Measurements from ENCODE around the gene SYNDIG1L. TPM values are rescaled to one million over a fixed set of nuclear protein-coding genes. Genes with fewer than 3 reads are reported as not detected.

Gene SYNDIG1L
- total RNA-seq, 1 donor from 2014 or later: 0.22 TPM

- ATAC-seq (peak; percentile 30), DNase-seq (no peak)
- intact Hi-C loops (cut with micrococcal nuclease): no loop called here
These were observed 11.6 kb upstream of the SYNDIG1L start for GRCh38 chr14:74437496-74438053.

GRCh38 chr14:74434294-74434693, 8.3 kb upstream of the SYNDIG1L start:
- ATAC-seq: no peak
- intact Hi-C loops (cut with micrococcal nuclease): no loop called here
- DNase-seq: no peak

DNA sequence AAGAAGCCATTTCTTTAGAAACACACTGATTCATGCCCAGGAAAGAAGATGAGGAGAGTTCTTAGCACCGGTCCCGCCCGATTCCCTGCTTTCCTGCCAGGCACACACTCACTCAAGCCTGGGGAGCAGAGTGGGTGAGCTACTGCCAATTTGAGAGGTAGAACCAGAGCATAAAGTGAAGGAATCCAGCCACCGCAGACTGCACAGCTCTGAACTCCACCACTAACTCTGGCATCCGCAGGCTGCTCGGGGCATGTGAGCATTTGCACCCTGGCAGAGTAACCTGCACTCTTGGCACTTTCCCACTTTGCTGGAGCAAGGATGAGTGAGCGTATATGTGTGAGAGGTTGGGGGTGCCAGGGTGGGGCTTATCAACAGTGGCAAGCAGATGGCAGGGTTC, 4.0 kb upstream of the SYNDIG1L start:
- intact Hi-C loops (cut with micrococcal nuclease): no loop called here
- ATAC-seq (no peak), DNase-seq (no peak)

DNA sequence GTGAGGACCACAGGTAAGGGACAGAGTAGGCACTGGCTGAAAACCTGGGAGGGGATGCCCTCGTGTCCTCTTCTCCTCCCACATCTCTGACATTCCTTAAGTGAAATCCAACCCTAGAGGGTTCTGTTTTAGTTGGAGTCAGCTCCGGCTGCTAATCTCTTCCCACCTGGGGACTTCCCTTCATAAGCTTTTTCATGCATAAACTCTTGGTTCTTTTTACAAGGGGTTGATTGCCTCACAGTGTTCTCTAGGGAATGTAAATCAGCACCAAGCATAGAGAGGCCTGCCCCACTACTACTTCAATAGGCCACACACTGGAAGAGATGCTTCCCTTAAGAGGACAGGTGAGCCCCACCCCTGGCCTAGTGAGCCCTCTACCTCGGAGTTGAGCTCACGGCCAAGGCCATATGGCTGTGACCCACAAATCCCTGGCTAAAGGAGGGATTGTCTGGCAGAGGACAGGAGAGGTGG, 3.2 kb upstream of the SYNDIG1L start:
- ATAC-seq (no peak), DNase-seq (no peak)
- intact Hi-C loops (cut with micrococcal nuclease): no loop called here

DNA sequence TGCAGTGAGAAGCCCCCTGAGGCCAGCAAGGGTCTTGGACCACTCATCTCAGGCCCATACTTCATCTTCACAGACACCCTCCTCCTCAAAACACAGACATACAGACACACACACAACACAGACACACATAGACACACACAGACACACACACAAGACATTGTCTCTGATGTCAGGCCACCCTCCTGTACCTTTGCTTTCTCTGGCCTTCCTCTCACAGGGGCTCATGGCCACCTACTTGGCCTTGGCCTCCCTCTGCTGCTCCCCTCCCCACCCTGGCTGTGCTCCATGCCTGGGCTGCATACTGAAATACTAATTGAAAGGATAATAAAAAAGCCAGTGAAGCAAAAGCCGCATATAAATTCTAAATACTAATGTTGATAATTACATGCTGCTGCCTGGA, 1.6 kb upstream of the SYNDIG1L start:
- DNase-seq (no peak), ATAC-seq (no peak)
- intact Hi-C loops (cut with micrococcal nuclease): no loop called here

- ATAC-seq (peak; percentile 75), DNase-seq (peak; percentile 70)
- intact Hi-C loops (cut with micrococcal nuclease): no loop called here
These were observed 347 bp downstream of the SYNDIG1L start for GRCh38 chr14:74425525-74426201.

DNA sequence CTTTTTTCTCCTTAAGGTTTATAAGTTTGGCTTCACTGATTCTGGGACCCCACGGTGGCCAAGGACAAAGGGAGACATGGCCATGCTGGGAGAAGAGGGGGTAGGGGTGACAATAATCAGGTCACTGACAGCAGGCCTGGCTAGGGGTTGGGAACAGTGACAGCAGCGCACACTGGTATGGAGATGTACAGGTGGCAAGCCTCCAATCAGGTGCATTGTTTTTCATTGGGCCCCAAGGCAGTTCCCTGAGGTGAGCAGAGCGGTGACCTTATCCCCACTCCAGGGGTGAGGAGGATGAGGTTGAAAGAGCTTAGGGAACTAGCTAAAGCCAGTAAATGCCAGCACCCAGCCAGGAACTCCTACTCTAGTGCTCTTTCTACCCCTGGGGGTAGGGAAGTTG, 1.4 kb downstream of the SYNDIG1L start:
- intact Hi-C loops (cut with micrococcal nuclease): no loop called here
- DNase-seq (no peak), ATAC-seq (no peak)

DNA sequence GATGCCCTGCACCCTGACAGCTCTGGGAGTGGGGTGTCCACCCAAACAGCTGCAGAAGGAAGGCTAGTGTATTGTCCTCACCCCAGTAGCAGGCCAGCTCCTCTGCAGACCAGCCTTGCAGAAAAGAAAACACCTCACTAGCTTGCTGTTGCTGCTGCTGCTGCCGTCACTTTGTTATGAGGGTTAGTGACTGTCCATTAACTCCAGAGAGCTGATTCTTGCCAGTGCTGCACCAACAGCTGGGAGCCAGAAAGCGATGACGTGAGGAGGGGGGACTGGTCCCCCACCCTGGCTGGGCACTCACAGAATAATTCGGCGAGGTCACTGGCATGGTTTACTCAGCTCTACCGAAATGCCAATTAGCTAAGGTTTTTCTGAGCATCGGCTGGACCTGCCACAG, 2.8 kb downstream of the SYNDIG1L start:
- no peak for DNase-seq
- no peak for ATAC-seq
- intact Hi-C loops (cut with micrococcal nuclease): no loop called here

DNA sequence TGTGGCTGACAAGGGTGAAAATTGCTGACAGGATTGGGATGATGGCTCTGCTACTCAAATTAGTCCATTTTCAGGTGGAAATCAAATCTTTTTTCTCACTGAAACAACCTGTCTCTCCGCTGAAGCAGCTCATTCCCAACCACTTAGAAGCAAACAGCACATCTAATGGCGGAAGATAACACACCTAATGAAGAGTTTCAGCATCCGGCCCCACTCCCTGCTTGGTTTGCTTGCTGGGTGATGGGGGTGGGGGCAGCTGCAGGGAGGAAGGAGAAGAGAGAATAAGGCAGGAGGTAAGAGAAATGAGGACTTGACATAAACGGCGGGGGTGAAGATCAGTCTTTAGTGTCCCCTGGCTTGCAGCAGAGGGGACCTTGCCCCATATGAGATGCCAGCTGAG, 4.0 kb downstream of the SYNDIG1L start:
- intact Hi-C loops (cut with micrococcal nuclease): no loop called here
- ATAC-seq (no peak), DNase-seq (no peak)

GRCh38 chr14:74419086-74419485, 6.9 kb downstream of the SYNDIG1L start:
- no peak for DNase-seq
- intact Hi-C loops (cut with micrococcal nuclease): no loop called here
- no peak for ATAC-seq

DNA sequence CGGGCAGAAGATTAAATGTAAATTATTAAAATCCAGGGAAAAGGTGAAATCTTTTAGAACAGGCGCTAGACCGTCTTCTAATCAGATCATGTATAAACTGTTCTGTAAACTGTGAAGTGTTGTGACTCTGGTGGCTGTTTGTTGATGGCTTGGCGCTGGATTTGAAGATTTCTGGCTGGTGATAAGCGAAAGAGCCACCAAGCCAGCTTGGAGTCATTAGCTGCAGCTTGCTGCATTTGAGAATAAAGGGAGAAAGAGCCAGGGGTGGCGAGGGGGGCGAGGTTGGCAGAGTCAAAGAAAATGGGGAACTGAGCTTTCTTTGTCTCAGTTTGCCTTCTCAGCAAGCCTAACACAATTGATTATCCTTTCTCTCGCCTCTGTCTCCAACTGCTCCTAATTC, 8.0 kb downstream of the SYNDIG1L start:
- ATAC-seq (no peak), DNase-seq (no peak)
- intact Hi-C loops (cut with micrococcal nuclease): no loop called here

DNA sequence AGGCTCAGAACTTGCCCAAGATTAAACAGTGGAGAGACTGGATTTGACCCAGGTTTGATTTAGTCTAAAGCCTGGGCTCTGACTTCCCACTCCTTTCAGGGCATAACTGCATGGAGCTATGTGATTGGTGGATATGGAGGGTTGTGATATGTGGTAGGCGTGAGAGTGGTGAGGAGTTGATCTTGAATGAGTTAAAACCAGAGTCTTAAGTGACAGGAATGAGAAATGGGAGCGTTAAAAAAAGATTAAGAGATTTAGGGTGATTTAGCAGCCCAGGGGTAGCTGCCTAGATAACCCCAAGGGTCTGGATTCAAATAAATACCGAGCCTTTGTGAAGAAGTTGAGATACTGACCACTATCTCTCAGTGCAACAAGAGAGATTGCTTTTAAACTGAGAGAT, 8.4 kb downstream of the SYNDIG1L start:
- no peak for DNase-seq
- no peak for ATAC-seq
- intact Hi-C loops (cut with micrococcal nuclease): no loop called here

GRCh38 chr14:74417201-74417600, 8.8 kb downstream of the SYNDIG1L start:
- intact Hi-C loops (cut with micrococcal nuclease): no loop called here
- no peak for DNase-seq
- ATAC-seq: no peak

GRCh38 chr14:74415115-74415437, 10.9 kb downstream of the SYNDIG1L start:
- ATAC-seq: no peak
- intact Hi-C loops (cut with micrococcal nuclease): no loop called here
- DNase-seq: no peak

- DNase-seq (no peak), ATAC-seq (no peak)
- intact Hi-C loops (cut with micrococcal nuclease): no loop called here
These were observed 11.5 kb downstream of the SYNDIG1L start for GRCh38 chr14:74414403-74415114.

DNA sequence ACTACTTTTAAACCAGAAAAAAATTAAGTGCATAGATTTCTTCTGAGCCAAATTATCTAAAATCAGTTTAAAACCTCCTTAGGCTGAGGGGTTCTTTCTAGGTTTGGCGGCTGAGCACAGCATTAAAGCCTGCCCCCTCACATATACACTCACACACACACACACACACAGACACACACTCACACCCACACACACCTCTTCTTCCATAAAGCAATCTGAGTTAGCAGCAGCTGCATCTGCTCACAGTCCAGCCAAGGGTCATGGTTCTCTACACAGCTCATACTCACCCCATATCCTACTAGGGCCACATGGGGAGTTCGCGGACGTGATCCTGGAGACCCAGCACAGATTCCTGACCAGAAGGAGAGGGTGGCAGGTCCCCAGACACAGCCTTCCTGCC, 12.4 kb downstream of the SYNDIG1L start:
- ATAC-seq: no peak
- DNase-seq: no peak
- intact Hi-C loops (cut with micrococcal nuclease): no loop called here

DNA sequence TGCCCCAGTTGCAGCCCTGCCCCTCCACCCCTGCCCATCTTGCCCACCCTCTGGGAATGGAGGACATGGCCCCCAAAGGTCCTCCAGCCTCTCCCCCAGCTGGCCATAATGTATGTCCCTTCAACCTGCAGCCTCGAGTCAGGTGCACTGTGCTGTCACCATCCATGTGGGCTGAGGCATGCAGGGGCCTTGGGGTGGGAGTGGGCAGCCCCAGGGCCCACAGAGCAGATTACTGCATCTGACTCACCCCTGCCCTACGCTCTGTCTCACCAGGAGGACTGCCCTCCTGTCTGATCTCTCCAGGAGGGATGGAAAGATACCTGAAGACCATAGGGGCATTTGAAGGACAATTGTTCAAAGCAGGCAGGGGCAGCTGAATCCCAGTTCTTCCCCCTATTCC, 13.3 kb downstream of the SYNDIG1L start:
- ATAC-seq (no peak), DNase-seq (no peak)
- intact Hi-C loops (cut with micrococcal nuclease): no loop called here

DNA sequence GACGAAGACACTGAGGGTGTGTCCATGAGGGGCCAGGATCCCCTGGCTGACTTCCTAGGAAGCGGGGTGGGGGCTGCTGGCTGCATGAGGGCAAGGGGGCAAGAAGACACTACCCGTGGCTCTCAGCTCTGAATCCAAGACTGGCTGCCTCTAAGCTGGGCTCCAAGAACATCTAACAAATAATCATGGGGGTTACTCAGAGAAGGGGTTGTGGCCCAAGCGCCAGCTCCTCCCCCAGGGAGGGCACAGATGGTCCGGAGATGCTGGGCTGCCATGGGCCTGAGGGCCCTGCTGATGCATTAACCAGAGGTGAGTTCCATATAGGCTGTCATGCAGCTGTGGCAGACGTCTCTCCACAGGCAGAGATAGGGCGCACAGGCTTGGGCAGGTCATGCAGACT, 14.3 kb downstream of the SYNDIG1L start:
- ATAC-seq (no peak), DNase-seq (no peak)
- intact Hi-C loops (cut with micrococcal nuclease): no loop called here

- ATAC-seq (no peak), DNase-seq (no peak)
These were observed 16.6 kb downstream of the SYNDIG1L start for GRCh38 chr14:74409441-74409840.

DNA sequence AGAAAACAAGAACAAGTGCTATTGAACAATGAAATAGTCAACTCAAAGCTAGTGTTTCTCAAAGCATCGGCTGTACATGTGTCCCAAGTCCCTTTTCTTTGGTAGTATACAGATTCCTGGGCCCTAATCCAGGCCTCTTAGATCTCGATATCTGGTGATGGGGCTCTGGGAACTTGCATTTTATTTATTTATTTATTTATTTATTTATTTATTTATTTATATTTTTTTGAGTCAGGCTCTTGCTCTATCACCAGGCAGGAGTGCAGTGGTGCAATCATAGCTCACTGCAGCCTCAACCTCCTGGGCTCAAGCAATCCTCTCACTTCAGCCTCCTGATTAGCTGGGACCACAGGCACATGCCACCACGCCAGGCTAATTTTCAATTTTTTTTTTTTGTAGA, 17.1 kb downstream of the SYNDIG1L start:
- intact Hi-C loops (cut with micrococcal nuclease): no loop called here
- ATAC-seq (no peak), DNase-seq (no peak)

More at GRCh38 chr14:74409441-74409840, 16.6 kb downstream of the SYNDIG1L start:
- intact Hi-C loops (cut with micrococcal nuclease): no loop called here

DNA sequence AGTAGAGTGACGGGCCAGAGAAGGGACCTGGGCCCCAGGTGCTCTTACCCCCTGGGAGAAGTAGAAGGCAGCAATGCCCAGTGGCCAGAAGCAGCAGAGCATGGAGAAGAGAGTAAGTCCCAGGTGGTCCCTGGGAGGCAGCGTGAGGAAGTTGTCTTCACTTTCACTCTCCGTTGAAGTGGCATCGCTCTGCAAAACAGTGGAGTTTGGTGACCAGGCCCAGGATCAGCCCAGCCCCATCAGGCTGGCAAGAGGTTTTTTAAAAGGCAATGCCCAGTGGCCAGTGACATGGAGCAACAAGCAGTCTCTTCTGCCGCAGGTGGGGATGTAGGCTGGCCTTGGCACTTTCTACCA, 18.2 kb downstream of the SYNDIG1L start:
- DNase-seq: no peak
- ATAC-seq: no peak

More for the DNA sequence above, 18.2 kb downstream of the SYNDIG1L start:
- intact Hi-C loops (cut with micrococcal nuclease): no loop called here
